Measurements from ENCODE around the gene SZT2.

Gene SZT2

DNA sequence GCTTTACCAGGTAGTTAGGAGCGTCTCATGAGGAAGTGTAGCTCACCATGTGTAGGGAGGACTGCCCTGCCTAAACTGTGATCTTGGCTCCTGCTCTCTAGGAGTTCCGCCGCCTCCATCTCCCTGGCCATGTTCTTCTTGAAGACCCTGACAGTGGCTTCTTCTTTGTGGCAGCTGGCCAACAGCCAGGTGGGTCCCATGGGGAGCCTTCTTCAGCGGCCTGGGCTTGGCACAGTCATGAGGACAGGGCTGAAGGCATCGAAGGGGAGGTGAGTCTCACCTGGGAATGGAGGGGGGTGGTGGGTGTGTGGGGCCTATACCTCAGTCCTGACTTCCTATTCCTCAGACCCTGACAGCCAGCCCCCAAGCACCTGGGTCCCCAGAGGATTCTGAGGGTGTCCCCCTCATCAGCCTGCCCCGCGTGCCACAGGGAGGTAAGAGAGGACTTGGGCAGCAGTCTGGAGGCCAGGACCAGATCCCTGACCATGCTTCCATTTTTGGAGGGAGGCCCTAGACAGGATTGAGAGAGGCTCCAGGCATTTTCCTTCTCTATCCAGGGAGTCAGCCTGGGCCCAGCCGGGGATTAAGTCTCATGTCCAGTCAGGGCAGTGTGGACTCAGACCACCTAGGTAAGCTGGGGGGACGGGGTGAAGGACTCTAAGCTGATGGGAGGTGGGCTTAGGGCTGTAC lies 42.6 kb downstream of the SZT2 start:
- Histone ChIP-seq H3K27me3 (ENCODE audit: insufficient read depth, insufficient read length) (no peaks in the 10 kb centered on the region), H3K36me3 (ENCODE audit: insufficient read depth, insufficient read length, low read length) (peaks cover 98% of the 10 kb centered on the region), H3K9me3 (ENCODE audit: insufficient read depth, low read length) (no peaks in the 10 kb centered on the region), H3K4me1 (ENCODE audit: insufficient read depth, insufficient read length) (no peaks in the 10 kb centered on the region), H3K9ac (ENCODE audit: insufficient read length, low read depth) (no peak overlapping the region), H3K4me3 (ENCODE audit: insufficient read length, low read depth) (no peak overlapping the region)
- TF ChIP-seq SUZ12 (IDR thresholded peaks at IDR 0.05; ENCODE audit: extremely low read depth, insufficient read depth, insufficient read length) (no peak), ZNF274 (IDR thresholded peaks at IDR 0.05; ENCODE audit: low read depth, low read length) (no peak), YY1 (IDR thresholded peaks at IDR 0.05; ENCODE audit: insufficient read depth, insufficient read length) (no peak)
- DNase-seq (ENCODE audit: low read depth, low spot score): no peak

DNA sequence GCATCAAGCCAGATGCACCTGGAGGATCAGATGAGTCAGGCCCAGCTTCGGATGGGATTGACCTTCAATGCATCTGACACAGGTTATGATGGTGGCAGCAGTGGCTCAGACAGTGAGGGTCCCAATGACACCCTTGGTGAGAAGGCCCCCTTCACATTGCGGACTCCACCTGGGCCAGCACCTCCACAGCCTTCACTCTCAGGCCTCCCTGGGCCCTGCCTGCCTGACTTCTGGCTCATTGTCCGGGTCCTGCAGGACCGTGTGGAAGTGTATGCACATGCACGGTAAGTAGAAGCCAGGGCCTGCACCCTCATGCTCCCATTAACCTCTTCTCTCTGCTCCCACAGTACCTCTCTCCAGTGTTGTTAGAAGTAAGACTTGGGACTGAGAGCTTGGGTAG lies 43.2 kb downstream of the SZT2 start:
- Histone ChIP-seq H3K36me3 (ENCODE audit: insufficient read depth, insufficient read length, low read length) (peaks cover 98% of the 10 kb centered on the region), H3K4me3 (ENCODE audit: insufficient read length, low read depth) (no peak overlapping the region), H3K27me3 (ENCODE audit: insufficient read depth, insufficient read length) (no peaks in the 10 kb centered on the region), H3K9ac (ENCODE audit: insufficient read length, low read depth) (no peak overlapping the region), H3K9me3 (ENCODE audit: insufficient read depth, low read length) (no peaks in the 10 kb centered on the region), H3K4me1 (ENCODE audit: insufficient read depth, insufficient read length) (no peaks in the 10 kb centered on the region)
- no peak for DNase-seq (ENCODE audit: low read depth, low spot score)
- TF ChIP-seq YY1 (IDR thresholded peaks at IDR 0.05; ENCODE audit: insufficient read depth, insufficient read length) (no peak), ZNF274 (IDR thresholded peaks at IDR 0.05; ENCODE audit: low read depth, low read length) (no peak), SUZ12 (IDR thresholded peaks at IDR 0.05; ENCODE audit: extremely low read depth, insufficient read depth, insufficient read length) (no peak)

DNA sequence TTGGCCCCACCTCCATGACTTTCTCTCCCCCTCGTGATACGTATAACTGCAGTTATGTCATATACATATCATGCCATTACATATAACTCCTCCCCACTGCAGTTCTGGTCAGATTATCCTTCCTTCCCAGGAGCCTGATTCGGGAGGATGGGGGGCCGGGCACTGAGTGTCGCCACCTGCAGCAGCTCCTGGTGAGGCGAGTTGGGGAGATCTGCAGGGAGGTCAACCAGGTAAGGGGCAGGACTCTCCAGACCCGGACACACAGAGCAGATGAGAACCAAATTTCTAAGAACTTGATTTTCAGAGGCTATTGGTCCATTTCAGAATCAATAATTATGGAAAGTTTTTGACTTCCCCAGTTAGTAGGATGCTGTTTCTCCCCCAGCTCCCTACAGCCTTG lies 44.6 kb downstream of the SZT2 start:
- H3K27me3 ChIP-seq (ENCODE audit: insufficient read depth, insufficient read length): no peaks in the 10 kb centered on the region
- no peaks in the 10 kb centered on the region for H3K4me1 ChIP-seq (ENCODE audit: insufficient read depth, insufficient read length)
- H3K36me3 ChIP-seq (ENCODE audit: insufficient read depth, insufficient read length, low read length): peaks cover 97% of the 10 kb centered on the region
- H3K9ac ChIP-seq (ENCODE audit: insufficient read length, low read depth): no peak overlapping the region
- TF ChIP-seq YY1 (IDR thresholded peaks at IDR 0.05; ENCODE audit: insufficient read depth, insufficient read length): no peak
- TF ChIP-seq ZNF274 (IDR thresholded peaks at IDR 0.05; ENCODE audit: low read depth, low read length): no peak
- TF ChIP-seq SUZ12 (IDR thresholded peaks at IDR 0.05; ENCODE audit: extremely low read depth, insufficient read depth, insufficient read length): no peak
- H3K9me3 ChIP-seq (ENCODE audit: insufficient read depth, low read length): no peaks in the 10 kb centered on the region
- no peak overlapping the region for H3K4me3 ChIP-seq (ENCODE audit: insufficient read length, low read depth)
- DNase-seq (ENCODE audit: low read depth, low spot score): no peak

DNA sequence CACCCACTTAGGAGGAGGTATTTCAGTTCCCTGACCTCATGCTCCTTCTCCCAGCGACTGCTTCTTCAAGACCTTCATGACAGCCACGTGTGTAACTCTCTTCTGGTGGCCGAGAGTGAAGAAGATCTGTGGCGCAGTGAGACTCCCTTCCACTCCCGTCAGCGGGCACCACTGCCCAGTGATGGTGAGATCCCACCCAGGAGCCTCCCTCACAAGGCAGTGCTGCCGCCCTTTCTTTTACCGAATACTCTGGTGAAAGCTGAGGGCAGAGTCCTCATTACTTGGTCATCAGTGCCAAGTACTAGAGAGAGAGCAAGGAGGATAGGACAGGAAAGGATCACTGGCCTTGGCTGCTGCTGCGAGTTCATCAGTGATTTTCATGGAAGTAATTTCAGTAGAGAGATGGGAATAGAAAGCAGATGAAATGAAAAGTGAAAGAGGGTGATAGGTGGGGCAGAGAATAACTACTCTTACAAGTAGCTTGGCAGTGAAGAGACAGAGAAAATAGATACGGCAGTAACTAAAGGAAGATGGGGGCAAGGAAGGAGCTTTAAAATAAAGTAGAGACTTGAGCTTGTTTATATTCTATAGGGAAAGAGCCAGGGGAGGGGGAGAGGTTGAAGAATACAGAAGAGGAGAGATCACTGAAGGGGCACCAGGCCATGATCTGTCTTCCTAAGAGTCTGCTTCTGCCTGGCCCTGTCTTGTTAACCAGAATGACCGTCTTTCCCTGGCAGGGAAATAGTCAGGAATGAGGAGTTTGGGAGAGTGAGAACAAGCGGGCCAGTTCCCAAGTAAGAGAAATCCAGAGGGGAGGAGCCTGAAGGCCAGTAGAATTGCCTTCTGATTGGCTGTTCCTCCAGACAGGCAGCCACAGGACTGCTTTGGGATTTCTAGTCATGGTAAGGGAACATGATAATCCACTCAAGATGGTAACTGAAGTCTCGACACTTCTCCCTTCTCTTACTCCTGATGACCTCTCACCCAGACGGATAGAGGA lies 45.7 kb downstream of the SZT2 start:
- Histone ChIP-seq H3K27me3 (ENCODE audit: insufficient read depth, insufficient read length) (no peaks in the 10 kb centered on the region), H3K36me3 (ENCODE audit: insufficient read depth, insufficient read length, low read length) (peaks cover 97% of the 10 kb centered on the region), H3K9me3 (ENCODE audit: insufficient read depth, low read length) (no peaks in the 10 kb centered on the region), H3K9ac (ENCODE audit: insufficient read length, low read depth) (no peak overlapping the region), H3K4me1 (ENCODE audit: insufficient read depth, insufficient read length) (no peaks in the 10 kb centered on the region), H3K4me3 (ENCODE audit: insufficient read length, low read depth) (no peak overlapping the region)
- DNase-seq (ENCODE audit: low read depth, low spot score): no peak
- TF ChIP-seq ZNF274 (IDR thresholded peaks at IDR 0.05; ENCODE audit: low read depth, low read length): no peak
- no peak for TF ChIP-seq YY1 (IDR thresholded peaks at IDR 0.05; ENCODE audit: insufficient read depth, insufficient read length)
- no peak for TF ChIP-seq SUZ12 (IDR thresholded peaks at IDR 0.05; ENCODE audit: extremely low read depth, insufficient read depth, insufficient read length)

DNA sequence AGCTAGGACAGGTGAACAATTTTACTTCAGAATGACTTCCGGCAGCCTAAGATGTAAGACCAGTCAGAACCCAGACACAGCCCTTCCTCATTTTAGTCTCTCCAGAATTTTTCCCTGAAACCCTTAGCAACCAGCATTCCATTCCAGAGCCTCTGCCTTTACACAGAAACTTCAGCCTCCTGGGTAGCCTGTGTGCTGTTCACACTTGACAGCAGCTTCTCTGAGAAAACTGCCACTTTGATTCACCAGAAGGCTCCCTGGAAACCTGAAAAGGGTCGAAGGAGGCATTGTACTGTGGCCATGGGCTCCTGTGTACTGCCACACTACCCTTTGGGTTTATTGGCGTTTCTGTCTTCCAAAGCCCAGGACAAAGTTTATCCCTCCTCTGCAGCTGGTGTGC lies 46.7 kb downstream of the SZT2 start:
- Histone ChIP-seq H3K27me3 (ENCODE audit: insufficient read depth, insufficient read length) (no peaks in the 10 kb centered on the region), H3K9me3 (ENCODE audit: insufficient read depth, low read length) (no peaks in the 10 kb centered on the region), H3K4me3 (ENCODE audit: insufficient read length, low read depth) (no peak overlapping the region), H3K36me3 (ENCODE audit: insufficient read depth, insufficient read length, low read length) (peaks cover 97% of the 10 kb centered on the region), H3K9ac (ENCODE audit: insufficient read length, low read depth) (no peak overlapping the region), H3K4me1 (ENCODE audit: insufficient read depth, insufficient read length) (no peaks in the 10 kb centered on the region)
- no peak for DNase-seq (ENCODE audit: low read depth, low spot score)
- no peak for TF ChIP-seq ZNF274 (IDR thresholded peaks at IDR 0.05; ENCODE audit: low read depth, low read length)
- TF ChIP-seq SUZ12 (IDR thresholded peaks at IDR 0.05; ENCODE audit: extremely low read depth, insufficient read depth, insufficient read length): no peak
- TF ChIP-seq YY1 (IDR thresholded peaks at IDR 0.05; ENCODE audit: insufficient read depth, insufficient read length): no peak

DNA sequence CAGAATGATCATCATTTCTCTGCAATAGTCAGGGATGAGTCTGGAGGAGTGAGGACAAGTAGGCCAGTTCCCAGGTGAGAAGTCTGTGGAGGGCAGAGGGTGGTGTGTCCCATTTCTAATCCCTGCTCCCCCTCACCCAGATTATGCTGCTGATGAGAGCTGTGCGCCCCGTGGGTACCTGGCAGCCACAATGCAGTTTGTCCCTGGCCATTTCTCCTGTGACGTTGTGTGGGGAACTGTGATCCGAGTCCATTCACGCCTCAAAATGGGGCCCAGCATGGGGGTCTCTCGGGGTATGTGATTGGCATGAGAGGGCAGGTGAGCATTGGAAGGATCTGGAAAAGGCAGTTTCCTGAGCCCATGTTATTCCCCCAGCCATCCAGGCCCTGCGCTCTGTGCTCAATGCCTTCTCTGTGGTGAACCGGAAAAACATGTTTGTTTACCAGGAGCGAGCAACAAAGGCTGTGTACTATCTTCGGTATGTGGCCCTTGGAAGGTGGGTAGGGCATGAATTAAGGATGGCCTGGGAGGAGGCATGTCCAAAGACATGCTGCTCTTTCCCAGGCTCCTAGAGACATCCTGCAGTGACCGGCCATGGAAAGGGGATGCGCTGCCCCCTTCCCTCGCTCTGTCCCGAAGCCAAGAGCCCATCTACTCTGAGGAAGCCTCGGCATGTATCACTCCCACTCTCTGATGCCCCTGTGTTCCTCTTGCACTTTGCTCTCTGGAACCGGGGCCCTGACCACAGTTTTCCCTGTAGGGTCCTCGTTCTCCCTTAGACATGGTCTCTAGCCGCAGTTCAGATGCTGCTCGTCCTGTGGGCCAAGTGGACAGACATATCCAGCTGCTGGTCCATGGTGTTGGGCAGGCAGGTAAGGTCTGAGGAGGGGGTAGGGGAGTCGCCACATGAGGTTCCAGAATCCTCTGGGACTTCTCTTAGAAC lies 47.6 kb downstream of the SZT2 start:
- no peaks in the 10 kb centered on the region for H3K4me1 ChIP-seq (ENCODE audit: insufficient read depth, insufficient read length)
- TF ChIP-seq YY1 (IDR thresholded peaks at IDR 0.05; ENCODE audit: insufficient read depth, insufficient read length) (no peak), ZNF274 (IDR thresholded peaks at IDR 0.05; ENCODE audit: low read depth, low read length) (no peak), SUZ12 (IDR thresholded peaks at IDR 0.05; ENCODE audit: extremely low read depth, insufficient read depth, insufficient read length) (no peak)
- peaks cover 96% of the 10 kb centered on the region for H3K36me3 ChIP-seq (ENCODE audit: insufficient read depth, insufficient read length, low read length)

More for the DNA sequence above, 47.6 kb downstream of the SZT2 start:
- Histone ChIP-seq H3K9ac (ENCODE audit: insufficient read length, low read depth) (no peak overlapping the region), H3K9me3 (ENCODE audit: insufficient read depth, low read length) (no peaks in the 10 kb centered on the region), H3K27me3 (ENCODE audit: insufficient read depth, insufficient read length) (no peaks in the 10 kb centered on the region), H3K4me3 (ENCODE audit: insufficient read length, low read depth) (no peak overlapping the region)
- no peak for DNase-seq (ENCODE audit: low read depth, low spot score)
